ENCODE measurements around the gene FAM131A. TPM values are rescaled to one million over a fixed set of nuclear protein-coding genes. Genes with fewer than 3 reads are reported as not detected.

The FAM131A gene
- total and polyA plus RNA-seq, 4 donors: 0.81 to 5.7 (median 2.7) TPM

- no peak overlapping the region for H3K4me3 ChIP-seq (ENCODE audit: low read depth in 1 of 3, low read length in 3 of 3)
- H3K9ac ChIP-seq (ENCODE audit: low read depth in 1 of 2, low read length in 2 of 2): no peak overlapping the region
- no peaks in the 10 kb centered on the region for H3K9me3 ChIP-seq (ENCODE audit: control insufficient read depth in 4 of 4, low read length in 3 of 4)
- DNase-seq (ENCODE audit: low spot score): no peak
- WGBS: 94% methylated on average over 24 of the region's 24 CpGs
- peaks cover 2 to 18% (median 5%) of the 10 kb centered on the region in 4 donors for H3K36me3 ChIP-seq (ENCODE audit: control insufficient read depth in 4 of 4, insufficient read depth in 3 of 4, low read depth in 1 of 4, low read length in 3 of 4)
- H3K4me1 ChIP-seq (ENCODE audit: control insufficient read depth in 4 of 4, insufficient read depth in 4 of 4, low read length in 3 of 4): no peaks in the 10 kb centered on the region
- no peak for TF ChIP-seq FOXA2 (IDR thresholded peaks at IDR 0.05)
- no peak for TF ChIP-seq REST (IDR thresholded peaks at IDR 0.05)
- no peak for TF ChIP-seq MAX (IDR thresholded peaks at IDR 0.05)
- no peak for TF ChIP-seq ZBTB33 (IDR thresholded peaks at IDR 0.05)
- no peak for TF ChIP-seq HNF4G (IDR thresholded peaks at IDR 0.05)
- no peak for TF ChIP-seq NR2F2 (IDR thresholded peaks at IDR 0.05)
- no peak for TF ChIP-seq SP1 (IDR thresholded peaks at IDR 0.05)
- TF ChIP-seq FOXA1 (IDR thresholded peaks at IDR 0.05): no peak
- TF ChIP-seq RXRA (IDR thresholded peaks at IDR 0.05): no peak
- no peak for TF ChIP-seq RAD21 (IDR thresholded peaks at IDR 0.05)
- no peak for TF ChIP-seq HNF4A (conservative IDR thresholded peaks at IDR 0.05)
- no peak for TF ChIP-seq GABPA (IDR thresholded peaks at IDR 0.05 in 1 of 2, conservative IDR thresholded peaks at IDR 0.05 in 1 of 2)
- TF ChIP-seq EGR1 (IDR thresholded peaks at IDR 0.05; ENCODE audit: low read depth in 2 of 2): no peak
- TF ChIP-seq ATF3 (IDR thresholded peaks at IDR 0.05): no peak
- no peak for TF ChIP-seq YY1 (IDR thresholded peaks at IDR 0.05)
- no peak for TF ChIP-seq JUND (IDR thresholded peaks at IDR 0.05)
- TF ChIP-seq CTCF (IDR thresholded peaks at IDR 0.05; ENCODE audit: low read depth, low read length, missing input control): no peak
- no peak for TF ChIP-seq TAF1 (conservative IDR thresholded peaks at IDR 0.05)
- H3K27me3 ChIP-seq (ENCODE audit: control insufficient read depth in 4 of 4, insufficient read depth in 4 of 4, low read length in 3 of 4): no peaks in the 10 kb centered on the region
- H3K27ac ChIP-seq (ENCODE audit: low read depth in 1 of 2, low read length in 2 of 2): no peak overlapping the region
Observed at GRCh38 chr3:184344579-184345316, 7.3 kb downstream of the FAM131A start.
